ENCODE measurements around the gene COBLL1.
A peak's percentile ranks its signal among the peaks of the same experiment; 100 is the strongest.

The COBLL1 gene

GRCh38 chr2:164821338-164821737 is 20.3 kb downstream of the COBLL1 start:
- no peak for DNase-seq

GRCh38 chr2:164818149-164819136 is 23.2 kb downstream of the COBLL1 start:
- DNase-seq: no peak

- no peak for DNase-seq
These were observed 24.7 kb downstream of the COBLL1 start for GRCh38 chr2:164816900-164817299.

DNA sequence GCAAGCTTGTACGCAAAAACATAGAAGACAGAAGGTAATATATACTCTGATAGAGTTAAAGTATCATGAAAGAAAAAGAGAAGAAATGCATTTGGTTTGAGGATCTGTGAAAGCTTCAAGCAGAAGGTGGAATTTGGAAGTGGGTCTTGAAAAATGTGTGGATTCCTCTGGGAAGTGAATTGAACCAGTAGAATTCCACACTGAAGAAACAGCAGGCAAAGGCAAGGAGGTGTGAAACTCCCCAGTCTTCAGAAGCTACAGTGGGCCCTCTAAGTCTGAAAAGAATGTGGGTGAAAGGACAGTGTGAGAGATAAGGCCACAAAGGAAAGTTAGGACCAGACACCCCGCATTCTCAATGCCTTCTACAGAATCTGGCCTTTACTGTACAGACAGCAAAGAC is 25.6 kb downstream of the COBLL1 start:
- DNase-seq: no peak

DNA sequence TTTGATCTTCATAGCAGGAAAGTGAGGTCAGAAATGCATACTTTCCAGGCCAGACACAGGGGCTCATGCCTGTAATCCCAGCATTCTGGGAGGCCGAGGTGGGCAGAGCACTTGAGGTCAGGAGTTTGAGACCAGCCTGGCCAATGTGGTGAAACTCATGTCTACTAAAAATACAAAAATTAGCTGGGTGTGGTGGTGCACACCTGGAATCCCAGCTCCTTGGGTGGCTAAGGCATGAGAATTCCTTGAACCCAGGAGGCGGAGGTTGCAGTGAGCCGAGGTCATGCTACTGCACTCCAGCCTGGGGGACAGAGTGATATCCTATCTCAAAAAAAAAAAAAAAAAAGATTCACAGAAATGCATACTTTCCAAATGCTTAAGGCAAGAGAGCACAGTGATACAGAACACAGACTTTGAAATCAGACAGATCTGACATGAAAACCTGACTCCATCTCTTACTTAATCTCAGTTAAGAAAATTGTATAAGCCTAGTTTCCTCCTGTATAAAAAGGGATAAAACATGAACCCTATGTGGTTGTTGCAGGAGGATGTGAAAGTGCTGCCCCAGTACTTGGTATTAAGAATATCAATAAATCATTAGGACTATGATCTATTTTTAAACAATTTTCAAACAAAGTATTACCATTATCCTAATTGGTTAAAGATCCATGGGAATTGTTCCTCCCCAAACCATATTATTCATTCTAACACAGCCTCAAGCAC is 26.4 kb downstream of the COBLL1 start:
- no peak for DNase-seq

GRCh38 chr2:164813535-164813934 is 28.1 kb downstream of the COBLL1 start:
- DNase-seq: no peak

DNA sequence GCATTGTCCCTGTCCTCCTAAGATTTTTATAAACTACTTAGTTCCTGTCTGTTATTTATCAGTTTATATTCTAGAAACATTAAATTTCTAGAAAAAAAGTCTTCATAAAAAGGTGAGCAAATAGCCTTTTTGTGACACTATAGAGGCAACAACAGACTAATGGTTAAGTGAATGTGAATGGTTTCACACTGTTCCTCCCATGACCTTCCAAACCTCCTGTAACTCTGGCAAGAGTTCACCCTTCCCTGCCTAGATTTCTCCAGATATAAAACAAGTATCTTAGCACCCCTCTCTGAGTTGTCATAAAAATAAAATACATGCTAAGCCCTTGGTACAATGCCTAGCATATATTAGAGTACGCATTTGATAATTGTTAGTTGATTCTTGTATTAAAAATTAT is 29.2 kb downstream of the COBLL1 start:
- no peak for DNase-seq

GRCh38 chr2:164811819-164812218 is 29.8 kb downstream of the COBLL1 start:
- DNase-seq: no peak

GRCh38 chr2:164810843-164811242 is 30.8 kb downstream of the COBLL1 start:
- no peak for DNase-seq

DNA sequence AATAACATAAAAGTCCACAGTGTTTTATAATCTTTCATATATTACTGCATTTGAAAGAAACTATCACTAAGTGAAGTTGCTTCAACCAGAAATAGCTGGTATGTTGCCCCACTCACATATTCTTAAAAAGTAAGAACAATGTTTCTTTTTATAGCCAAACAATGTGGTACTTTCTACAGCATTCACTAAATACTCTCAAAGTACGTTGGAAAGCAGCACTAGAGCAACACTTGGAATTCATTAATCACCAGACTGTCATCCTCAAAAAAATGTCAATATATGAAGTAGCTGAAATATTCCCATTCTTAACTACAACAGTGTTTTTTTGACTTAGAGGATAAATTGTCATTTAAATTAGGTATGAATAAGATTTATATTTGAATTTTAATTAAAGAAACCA is 32.8 kb downstream of the COBLL1 start:
- DNase-seq: no peak

DNA sequence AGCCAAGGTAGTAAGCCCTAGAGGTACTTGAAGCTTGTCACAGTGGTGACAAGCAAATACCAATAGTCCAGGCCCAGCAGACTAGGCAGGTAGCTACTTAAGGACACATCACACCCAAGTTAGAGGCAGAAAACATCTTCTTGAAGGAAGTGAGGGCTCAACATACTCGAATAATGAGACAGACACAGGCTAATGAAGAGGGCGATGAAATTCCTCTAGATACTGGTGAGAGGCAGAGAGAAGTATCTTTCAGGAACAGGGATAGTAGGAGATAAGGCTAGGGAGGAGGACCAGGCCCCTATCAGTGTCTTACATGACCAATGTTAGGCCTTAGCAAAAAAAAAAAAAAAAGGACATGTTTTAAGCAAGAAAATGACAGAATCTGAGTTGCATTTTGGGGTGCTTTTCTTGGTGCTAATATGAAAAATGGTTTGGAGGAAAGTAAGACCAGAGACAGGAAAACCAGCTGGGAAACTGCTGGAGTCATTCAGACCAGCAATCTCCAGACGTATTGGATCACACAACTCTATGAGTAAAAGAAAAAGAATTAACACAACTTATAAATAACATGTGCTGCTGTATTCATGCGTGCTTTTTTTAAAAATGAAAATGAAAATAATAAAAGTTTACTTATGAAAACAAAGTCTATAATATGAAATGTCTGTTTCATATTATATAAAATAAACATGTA is 37.7 kb downstream of the COBLL1 start:
- no peak for DNase-seq

DNA sequence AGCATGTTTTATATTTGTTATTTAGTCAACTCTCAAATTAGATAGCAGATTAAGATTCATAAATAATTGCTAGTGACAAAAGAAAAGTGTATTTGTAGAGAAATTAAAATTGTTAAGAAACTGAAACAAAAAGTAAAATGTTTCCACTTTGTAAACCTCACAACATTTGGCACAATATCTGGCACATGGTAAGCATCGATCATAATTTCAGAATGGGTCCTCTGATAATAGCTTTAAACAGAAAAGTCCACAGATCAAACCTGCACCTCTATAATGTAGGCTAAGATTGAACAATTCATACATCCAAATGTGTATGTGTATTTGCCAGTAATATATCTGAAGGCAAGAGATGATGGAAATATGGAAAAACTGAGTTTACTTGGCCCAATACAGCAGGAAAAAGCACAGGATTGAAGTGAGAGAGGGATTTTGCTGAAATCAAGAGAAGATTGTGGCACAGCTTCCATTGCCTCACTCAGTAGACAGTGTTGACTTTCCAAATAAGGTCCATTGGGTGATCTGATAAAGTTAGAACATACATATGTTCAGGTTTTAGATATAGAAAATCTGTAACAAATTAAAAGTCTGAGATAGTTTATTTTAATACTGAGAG is 39.4 kb downstream of the COBLL1 start:
- no peak for DNase-seq

DNA sequence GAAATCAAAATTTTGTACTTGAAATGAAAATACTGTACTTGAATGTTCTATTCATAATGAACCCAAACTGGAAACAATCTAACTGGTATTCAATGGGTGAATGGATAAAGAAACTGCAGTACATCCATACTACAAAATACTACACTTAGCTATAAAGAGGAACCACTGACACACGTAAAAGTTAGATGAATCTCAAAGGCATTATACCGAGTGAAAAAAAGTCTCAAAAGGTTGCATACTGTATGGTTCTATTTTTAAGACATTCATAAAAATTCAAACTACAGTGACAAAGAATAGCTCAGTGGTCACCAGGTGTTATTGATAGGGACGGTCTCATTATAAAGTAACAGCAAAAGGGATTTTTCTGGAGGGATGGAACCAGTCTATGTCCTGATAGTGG is 41.1 kb downstream of the COBLL1 start:
- DNase-seq: no peak

DNA sequence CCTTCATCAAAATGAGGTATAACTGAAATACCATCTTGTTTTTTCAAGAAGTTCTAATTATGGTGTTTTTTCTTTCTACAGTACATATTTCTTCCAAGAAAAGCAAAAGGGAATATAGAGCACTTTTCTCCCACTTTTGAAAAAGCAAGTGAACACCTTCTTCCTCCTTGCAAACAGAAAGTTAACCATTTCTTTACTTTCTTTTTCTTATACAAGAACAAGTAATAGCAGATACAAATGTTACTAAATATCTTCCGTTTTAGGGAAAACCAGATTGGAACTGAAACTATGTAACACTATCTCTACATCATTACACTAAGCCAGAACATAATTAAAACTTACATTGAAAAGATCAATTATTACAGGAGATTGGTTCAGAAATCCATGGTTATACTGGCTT is 44.0 kb downstream of the COBLL1 start:
- DNase-seq: peak; percentile 11

DNA sequence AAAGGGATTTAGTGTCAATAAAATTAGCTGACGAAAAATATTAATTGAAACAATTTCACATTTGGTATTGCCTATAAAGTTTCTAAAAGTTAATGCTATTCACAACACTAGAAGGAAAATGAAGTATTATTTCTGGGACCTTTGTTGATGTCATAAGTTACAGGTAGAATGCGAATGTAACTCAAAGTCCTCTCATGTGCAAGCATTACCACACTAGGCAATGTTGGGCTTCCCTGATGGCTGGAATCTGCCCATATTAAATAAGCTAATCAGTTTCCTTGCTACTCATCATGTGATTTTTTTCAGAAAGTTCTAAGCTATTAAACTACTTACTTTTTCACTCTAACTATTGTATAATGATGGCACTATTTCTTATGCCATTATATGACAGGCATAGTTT is 44.6 kb downstream of the COBLL1 start:
- no peak for DNase-seq

- no peak for DNase-seq
These were observed 47.0 kb downstream of the COBLL1 start for GRCh38 chr2:164794432-164795231.

- DNase-seq: no peak
These were observed 47.6 kb downstream of the COBLL1 start for GRCh38 chr2:164794016-164794415.

GRCh38 chr2:164793529-164793928 is 48.1 kb downstream of the COBLL1 start:
- DNase-seq: no peak

DNA sequence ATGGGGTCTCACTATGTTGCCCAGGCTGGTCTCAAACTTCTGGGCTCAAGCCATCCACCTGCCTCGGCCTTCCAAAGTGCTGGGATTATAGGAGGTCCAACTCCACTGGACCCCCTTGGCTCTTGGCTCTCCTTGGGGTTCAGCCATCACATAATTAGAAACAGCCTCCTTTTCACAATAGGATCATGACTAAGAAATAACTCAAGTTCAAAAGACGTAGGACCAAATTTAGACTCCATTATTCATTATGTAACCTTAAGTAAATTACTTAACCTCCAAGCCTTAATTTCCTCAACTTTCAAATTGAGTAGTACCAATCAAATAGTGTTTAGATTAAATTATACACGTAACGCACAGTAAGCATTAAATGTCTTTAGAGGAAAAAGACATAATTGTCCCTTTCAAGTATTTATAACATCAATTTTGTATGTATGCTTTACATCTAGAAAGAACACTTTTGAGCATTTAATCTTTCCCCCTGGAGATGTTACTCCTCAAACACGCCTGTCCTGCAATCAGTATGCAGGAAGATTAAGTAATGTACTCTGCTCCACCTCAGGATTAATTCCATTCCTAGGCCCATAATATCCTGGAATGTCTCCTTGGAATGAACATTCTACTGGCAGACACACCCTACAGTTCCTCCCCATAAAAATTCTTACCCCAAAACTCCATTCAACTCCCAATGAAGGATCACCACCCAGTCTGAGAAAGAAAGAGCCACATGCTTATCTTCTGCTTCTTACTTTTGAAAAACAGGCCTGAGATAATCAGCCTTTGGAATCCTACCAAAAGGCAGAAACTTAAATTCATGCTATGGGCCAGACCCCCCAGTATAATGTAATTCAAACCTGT is 49.1 kb downstream of the COBLL1 start:
- no peak for DNase-seq

- DNase-seq: no peak
These were observed 51.7 kb downstream of the COBLL1 start for GRCh38 chr2:164789968-164790367.

GRCh38 chr2:164786787-164787186 is 54.8 kb downstream of the COBLL1 start:
- no peak for DNase-seq

Data from KG1 (cell line).